ENCODE results near the gene POLR2B. TPM values are rescaled to one million over a fixed set of nuclear protein-coding genes. Genes with fewer than 3 reads are reported as not detected.
A peak's percentile ranks its signal among the peaks of the same experiment; 100 is the strongest.

POLR2B gene
- total and polyA plus RNA-seq, 12 donors: 20.5 to 91.2 (median 78.4) TPM

DNA sequence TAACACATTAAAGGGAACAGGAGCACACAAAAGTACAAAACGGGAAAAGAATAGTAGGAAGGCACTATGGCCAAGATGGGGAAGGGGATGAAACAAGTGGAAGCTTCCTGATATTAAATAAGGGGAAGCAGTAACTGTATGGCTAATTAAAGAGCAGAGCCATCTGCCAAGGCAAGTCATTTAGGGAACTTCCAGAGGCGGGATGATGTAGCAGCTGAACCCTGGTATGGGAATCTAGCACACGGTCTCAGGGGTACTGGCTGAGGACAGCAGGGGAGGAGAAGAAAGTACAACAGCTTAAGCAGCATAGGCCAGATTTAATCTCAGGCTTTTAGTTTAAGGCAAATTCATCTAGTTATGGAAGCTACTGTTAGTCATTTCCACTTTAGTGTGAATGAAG, 72.4 kb downstream of the POLR2B start:
- H3K27me3 ChIP-seq: no peaks in the 10 kb centered on the region
- H3K36me3 ChIP-seq: peaks cover 0 to 14% (median 0%) of the 10 kb centered on the region in 9 donors
- TF ChIP-seq, protein P1, sequence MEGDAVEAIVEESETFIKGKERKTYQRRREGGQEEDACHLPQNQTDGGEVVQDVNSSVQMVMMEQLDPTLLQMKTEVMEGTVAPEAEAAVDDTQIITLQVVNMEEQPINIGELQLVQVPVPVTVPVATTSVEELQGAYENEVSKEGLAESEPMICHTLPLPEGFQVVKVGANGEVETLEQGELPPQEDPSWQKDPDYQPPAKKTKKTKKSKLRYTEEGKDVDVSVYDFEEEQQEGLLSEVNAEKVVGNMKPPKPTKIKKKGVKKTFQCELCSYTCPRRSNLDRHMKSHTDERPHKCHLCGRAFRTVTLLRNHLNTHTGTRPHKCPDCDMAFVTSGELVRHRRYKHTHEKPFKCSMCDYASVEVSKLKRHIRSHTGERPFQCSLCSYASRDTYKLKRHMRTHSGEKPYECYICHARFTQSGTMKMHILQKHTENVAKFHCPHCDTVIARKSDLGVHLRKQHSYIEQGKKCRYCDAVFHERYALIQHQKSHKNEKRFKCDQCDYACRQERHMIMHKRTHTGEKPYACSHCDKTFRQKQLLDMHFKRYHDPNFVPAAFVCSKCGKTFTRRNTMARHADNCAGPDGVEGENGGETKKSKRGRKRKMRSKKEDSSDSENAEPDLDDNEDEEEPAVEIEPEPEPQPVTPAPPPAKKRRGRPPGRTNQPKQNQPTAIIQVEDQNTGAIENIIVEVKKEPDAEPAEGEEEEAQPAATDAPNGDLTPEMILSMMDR (IDR thresholded peaks at IDR 0.05): no peak
- H3K4me3 ChIP-seq: no peak overlapping the region
- 16% methylated on average over 3 of the region's 3 CpGs for WGBS, 2 donors
- intact Hi-C loops (cut with DNase I): no loop called here
- ATAC-seq (peak in 7 of 8 donors; percentile 43 to 68 (median 55)), DNase-seq (peak in 1 of 2 donors; percentile 46)
- peak overlapping the region; percentile 28 to 93 (median 64) for H3K27ac ChIP-seq
- peaks cover 21 to 100% (median 84%) of the 10 kb centered on the region in 9 donors for H3K4me1 ChIP-seq
- peaks cover 0 to 4% (median 0%) of the 10 kb centered on the region in 11 donors for H3K9me3 ChIP-seq

DNA sequence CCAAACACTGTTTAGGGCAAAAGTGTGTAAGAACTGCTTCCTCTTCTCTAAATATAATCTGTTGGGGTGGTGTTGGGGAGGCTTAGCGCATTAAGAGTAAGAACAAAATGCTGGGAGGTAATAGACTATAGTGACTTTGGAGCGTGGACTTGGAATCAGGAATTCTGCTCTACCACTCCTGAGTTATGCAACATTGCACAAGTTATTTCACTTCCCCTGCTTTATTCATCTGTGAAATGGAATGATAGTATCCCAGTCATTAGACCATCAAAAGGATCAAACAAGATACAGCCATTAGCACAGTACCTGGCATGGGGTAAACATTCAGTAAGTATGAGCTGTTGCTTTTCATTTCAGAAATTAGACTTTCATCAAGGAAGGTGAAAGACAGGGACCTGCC, 72.8 kb downstream of the POLR2B start:
- ATAC-seq: no peak
- 80 to 83% methylated on average over 2 of the region's 2 CpGs for WGBS, 2 donors
- Histone ChIP-seq H3K27me3 (no peaks in the 10 kb centered on the region), H3K27ac (peak overlapping the region; percentile 10 to 93 (median 64)), H3K9me3 (peaks cover 0 to 4% (median 0%) of the 10 kb centered on the region in 11 donors), H3K4me3 (no peak overlapping the region), H3K4me1 (peaks cover 21 to 100% (median 84%) of the 10 kb centered on the region in 9 donors), H3K36me3 (peaks cover 0 to 18% (median 0%) of the 10 kb centered on the region in 9 donors)
- DNase-seq: no peak
- TF ChIP-seq, protein P1 (IDR thresholded peaks at IDR 0.05): no peak
- intact Hi-C loops (cut with DNase I): no loop called here

DNA sequence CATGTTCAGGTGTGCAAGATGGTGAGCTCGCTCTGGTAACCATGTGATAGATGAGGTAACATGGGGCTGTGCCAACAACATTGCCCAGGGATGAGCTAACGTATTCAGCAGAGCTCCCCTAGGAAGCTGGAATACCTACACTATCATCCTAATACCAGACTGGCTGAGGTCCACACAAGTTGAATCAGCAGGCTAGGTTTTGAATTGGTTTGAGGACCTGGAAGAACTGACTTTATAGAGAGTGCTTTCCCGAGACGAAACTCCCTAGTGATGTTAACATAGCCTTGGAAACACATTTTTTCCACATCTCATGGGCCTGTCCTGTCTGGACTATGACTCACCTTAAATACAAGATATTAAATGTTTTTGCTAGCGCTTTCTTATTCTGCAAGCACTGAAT, 74.8 kb downstream of the POLR2B start:
- TF ChIP-seq, protein P1 (IDR thresholded peaks at IDR 0.05): no peak
- intact Hi-C loops (cut with DNase I): no loop called here
- WGBS, 2 donors: 62 to 74% methylated on average over 5 of the region's 5 CpGs
- no peak for DNase-seq
- Histone ChIP-seq H3K9me3 (no peaks in the 10 kb centered on the region), H3K27me3 (no peaks in the 10 kb centered on the region), H3K4me3 (no peak overlapping the region), H3K27ac (peak overlapping the region in 8 of 10 donors; percentile 26 to 93 (median 64)), H3K36me3 (peaks cover 0 to 26% (median 0%) of the 10 kb centered on the region in 9 donors), H3K4me1 (peaks cover 21 to 100% (median 91%) of the 10 kb centered on the region in 9 donors)
- ATAC-seq: peak in 2 of 8 donors; percentile 24 to 41

DNA sequence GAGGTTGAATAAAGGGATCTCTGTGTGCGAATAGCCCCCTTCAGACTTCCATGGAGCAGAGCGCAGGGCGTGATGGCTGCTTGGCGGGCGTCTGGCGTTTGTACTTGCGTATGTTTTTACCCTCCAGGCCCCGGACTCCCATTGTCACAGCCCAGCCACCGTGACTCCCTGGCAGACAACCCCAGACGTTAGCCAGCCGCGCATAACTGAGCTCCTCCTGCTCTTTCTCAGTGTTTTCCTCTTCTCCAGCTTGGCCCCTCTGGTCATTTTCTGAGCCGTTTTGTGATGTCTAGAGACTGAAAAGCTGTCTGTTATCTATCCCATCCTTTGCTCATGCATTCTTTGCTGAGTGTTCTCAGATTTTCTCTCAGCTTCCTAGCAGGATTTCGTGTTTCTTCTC, 77.2 kb downstream of the POLR2B start:
- intact Hi-C loops (cut with DNase I): loop anchor here in 1 of 10 donors (5.0 kb wide), 1 partner anchor 46 kb away; no protein-coding TSS in a partner anchor
- Histone ChIP-seq H3K27ac (peak overlapping the region; percentile 6 to 93 (median 70)), H3K27me3 (no peaks in the 10 kb centered on the region), H3K9me3 (no peaks in the 10 kb centered on the region), H3K4me3 (peak overlapping the region in 4 of 10 donors; percentile 2 to 24 (median 11)), H3K36me3 (peaks cover 0 to 26% (median 0%) of the 10 kb centered on the region in 9 donors), H3K4me1 (peaks cover 15 to 91% (median 76%) of the 10 kb centered on the region in 9 donors)
- WGBS, 2 donors: 39 to 42% methylated on average over 14 of the region's 14 CpGs
- TF ChIP-seq, protein P1 (IDR thresholded peaks at IDR 0.05): no peak
- peak in 1 of 2 donors; percentile 54 for DNase-seq
- peak; percentile 52 to 68 (median 64) for ATAC-seq

All from heart right ventricle (tissue), 16 donors.